ENCODE measurements around the gene TUSC7. TPM values are rescaled to one million over a fixed set of nuclear protein-coding genes. Genes with fewer than 3 reads are reported as not detected.

Gene TUSC7
- total and polyA plus RNA-seq, 2 of the 8 experiments (the other 6 are each of a cell fraction or from before 2014, with no cell fraction given) = not detected

DNA sequence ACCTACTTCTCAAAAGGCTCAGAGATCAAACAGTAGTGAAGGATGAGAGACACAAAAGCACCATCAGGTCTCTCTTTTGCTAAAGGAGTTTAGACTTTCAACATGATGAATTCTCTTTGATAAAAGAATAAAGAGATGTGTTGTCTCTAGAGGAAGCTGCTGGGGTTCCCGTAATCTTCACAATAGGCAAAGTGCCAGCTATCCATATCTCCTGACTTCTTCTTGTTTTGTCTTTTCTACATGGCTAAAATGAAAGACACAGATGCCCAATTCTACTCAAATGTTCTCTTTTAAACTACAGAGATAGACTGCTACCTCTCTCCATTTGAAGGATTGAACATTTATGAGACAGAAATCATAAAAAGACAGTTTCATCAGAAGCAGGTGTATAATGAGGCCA, 38.4 kb upstream of the TUSC7 start:
- no peaks in the 10 kb centered on the region for H4K20me1 ChIP-seq (replicated peaks in 1 of 2; ENCODE audit: control insufficient read depth in 1 of 2, insufficient read depth in 2 of 2, low read length in 2 of 2)
- no peaks in the 10 kb centered on the region; the same call in 1 of the 2 replicates for H3K23me2 ChIP-seq (ENCODE audit: low read depth, low read length)
- H2BK12ac ChIP-seq (ENCODE audit: low read depth, low read length) = no peak overlapping the region
- H2AK5ac ChIP-seq (ENCODE audit: low read depth, low read length) = no peak overlapping the region
- ChIA-PET CTCF (ENCODE audit: partially characterized antibody) (no interaction called here), POLR2A (ENCODE audit: partially characterized antibody) (no interaction called here)
- no peak overlapping the region for H4K91ac ChIP-seq (replicated peaks; ENCODE audit: insufficient read length, low read length)
- H4K5ac ChIP-seq (ENCODE audit: insufficient read length, low read depth, low read length) = no peak overlapping the region
- DNase-seq (ENCODE audit: low read depth in 1 of 2, low spot score in 2 of 2) (no peak), FAIRE-seq (no peak)
- no peak overlapping the region for H3K4me3 ChIP-seq (ENCODE audit: extremely low read depth in 1 of 4, insufficient read depth in 2 of 4, low read depth in 3 of 4, low read length in 4 of 4)
- no peaks in the 10 kb centered on the region for H3K79me1 ChIP-seq (ENCODE audit: low read depth, low read length)
- no peak overlapping the region for H3K4ac ChIP-seq (replicated peaks; ENCODE audit: insufficient read length, low read depth, low read length)
- H3K4me2 ChIP-seq (ENCODE audit: insufficient read depth in 1 of 2, low read depth in 2 of 2, low read length in 2 of 2) = no peak overlapping the region
- H2BK20ac ChIP-seq (ENCODE audit: low read length) = no peak overlapping the region
- no peaks in the 10 kb centered on the region for H3K27me3 ChIP-seq (replicated peaks in 1 of 4; ENCODE audit: control insufficient read depth in 3 of 4, extremely low read depth in 1 of 4, insufficient read depth in 3 of 4, low read length in 3 of 4)
- no peak overlapping the region for H3K56ac ChIP-seq (replicated peaks; ENCODE audit: insufficient read length, low read depth, low read length)
- H3K14ac ChIP-seq (ENCODE audit: insufficient read length) = no peak overlapping the region
- WGBS, 2 experiments (ENCODE audit: extremely low coverage in 1 of 2, insufficient coverage in 1 of 2, insufficient read length in 1 of 2, insufficient replicate concordance in 2 of 2, low coverage in 1 of 2, low lambda C conversion rate in 2 of 2, missing lambda C conversion rate in 1 of 2) = 88% methylated on average over 1 of the region's 1 CpG; no CpG with 5 or more reads in 1 of the 2 experiments
- no peak overlapping the region for H2BK15ac ChIP-seq (ENCODE audit: low read length)
- TF ChIP-seq GABPA (IDR thresholded peaks at IDR 0.05; ENCODE audit: borderline replicate concordance, insufficient read depth, low read length) (no peak), TAF1 (IDR thresholded peaks at IDR 0.05; ENCODE audit: low read depth, low read length) (no peak), CTBP2 (IDR thresholded peaks at IDR 0.05; ENCODE audit: borderline replicate concordance, insufficient read depth, insufficient read length, low read length) (no peak), POU5F1 (IDR thresholded peaks at IDR 0.05; ENCODE audit: low read depth, low read length) (no peak), USF2 (IDR thresholded peaks at IDR 0.05; ENCODE audit: low read length) (no peak), CBX5 (IDR thresholded peaks at IDR 0.05; ENCODE audit: low read depth, low read length) (no peak), E2F6 (IDR thresholded peaks at IDR 0.05) (no peak), KDM1A (IDR thresholded peaks at IDR 0.05; ENCODE audit: borderline replicate concordance, low read length) (no peak), SP4 (IDR thresholded peaks at IDR 0.05; ENCODE audit: low read length) (no peak), SIX5 (IDR thresholded peaks at IDR 0.05; ENCODE audit: low read depth, low read length) (no peak)
- H3K4me1 ChIP-seq (replicated peaks in 1 of 4; ENCODE audit: control insufficient read depth in 3 of 4, insufficient read depth in 4 of 4, low read length in 3 of 4) = no peaks in the 10 kb centered on the region
- H2BK120ac ChIP-seq (replicated peaks; ENCODE audit: low read depth, low read length) = no peak overlapping the region
- no peak overlapping the region for H2AFZ ChIP-seq (ENCODE audit: low read length)
- H2BK5ac ChIP-seq (ENCODE audit: low read depth, low read length) = no peak overlapping the region
- no peak overlapping the region for H3K18ac ChIP-seq (ENCODE audit: extremely low read depth, low read length)
- H3K36me3 ChIP-seq (ENCODE audit: control insufficient read depth in 2 of 4, insufficient read depth in 4 of 4, low read length in 3 of 4) = no peaks in the 10 kb centered on the region
- no peak overlapping the region for H3K27ac ChIP-seq (ENCODE audit: low read depth, low read length)
- H3K9ac ChIP-seq (replicated peaks in 1 of 4; ENCODE audit: extremely low read depth in 1 of 4, low read depth in 3 of 4, low read length in 3 of 4) = no peak overlapping the region
- no peaks in the 10 kb centered on the region for H3K9me3 ChIP-seq (ENCODE audit: insufficient read depth in 2 of 2, low read depth in 1 of 2, low read length in 1 of 2)
- H3K23ac ChIP-seq (ENCODE audit: insufficient read length) = no peak overlapping the region
- H4K8ac ChIP-seq (ENCODE audit: extremely low read depth, insufficient read depth, low read length) = no peak overlapping the region
- no peaks in the 10 kb centered on the region for H3K79me2 ChIP-seq (ENCODE audit: control insufficient read depth in 1 of 2, insufficient read depth in 2 of 2, low read length in 2 of 2)
